NOMO-1 treated with DMSO at 0.1 percent for 48 hours (cell line): ENCODE data around the gene PHLPP1.
"Not testable (repeated sequence)": the region's sequence is repeated elsewhere in the genome, so short reads cannot be mapped to it uniquely, and the experiment has no call there.

ENCODE experiments used
- DNase-seq: peaks from one replicate; lab custom pipeline; 2025; ENCODE audit not compliant: unreplicated experiment; lab: John Stamatoyannopoulos, UW

PHLPP1 gene

DNA sequence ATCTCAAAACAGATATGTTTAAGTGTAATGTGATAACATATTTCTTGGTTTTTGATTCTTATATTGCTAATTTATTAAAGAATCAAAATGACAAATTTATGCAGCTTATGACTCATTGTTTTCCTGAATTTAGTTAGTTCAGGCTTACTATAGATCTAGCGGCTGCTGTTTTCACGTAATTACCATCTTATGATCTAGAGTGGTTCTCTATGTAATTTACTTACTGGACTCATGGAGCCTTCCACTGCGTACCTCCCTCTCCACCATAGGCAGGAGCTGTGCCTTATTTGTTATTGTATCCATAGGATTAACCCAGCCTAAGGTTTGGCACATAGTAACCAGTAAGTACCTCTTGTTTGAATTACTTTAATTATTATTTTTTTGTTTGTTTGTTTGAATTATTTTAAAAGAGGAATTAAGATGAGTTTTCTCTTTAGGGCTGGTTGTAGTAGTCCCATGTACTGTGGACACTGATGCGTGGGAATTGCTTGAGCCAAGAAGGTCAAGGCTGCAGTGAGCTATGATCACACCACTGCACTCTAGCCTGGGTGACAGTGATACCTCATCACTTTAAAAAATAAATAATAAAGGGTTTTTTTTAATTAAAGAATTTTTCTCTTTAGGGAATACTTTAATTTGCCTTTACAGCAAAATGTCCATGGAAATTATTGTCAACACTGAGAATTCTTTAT lies 165.5 kb downstream of the PHLPP1 start:
- DNase-seq, result no peak

DNA sequence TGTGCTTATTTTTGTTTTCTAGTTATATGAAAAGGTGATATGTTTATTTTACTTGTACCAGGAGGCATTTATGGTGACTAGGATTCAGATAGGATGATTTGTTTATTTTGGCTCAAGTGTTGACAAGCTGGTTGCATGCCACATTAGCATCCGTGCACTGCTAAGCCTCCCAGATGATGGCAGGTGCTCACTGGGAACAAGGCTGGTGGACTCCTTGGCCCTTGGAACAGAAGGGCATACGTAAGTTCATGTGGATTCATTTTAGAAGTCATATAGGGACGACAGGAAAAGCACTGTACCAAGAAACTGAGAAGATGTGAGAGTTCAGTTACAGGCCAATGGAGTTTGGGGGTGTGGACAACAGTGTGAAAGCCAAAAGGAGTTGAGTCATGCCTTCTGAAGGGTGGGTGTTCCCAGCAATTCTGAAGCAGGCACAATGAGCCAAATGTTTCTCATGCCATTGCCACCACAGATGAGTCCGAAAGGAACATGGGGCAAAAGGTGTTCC lies 166.2 kb downstream of the PHLPP1 start:
- no peak for DNase-seq

DNA sequence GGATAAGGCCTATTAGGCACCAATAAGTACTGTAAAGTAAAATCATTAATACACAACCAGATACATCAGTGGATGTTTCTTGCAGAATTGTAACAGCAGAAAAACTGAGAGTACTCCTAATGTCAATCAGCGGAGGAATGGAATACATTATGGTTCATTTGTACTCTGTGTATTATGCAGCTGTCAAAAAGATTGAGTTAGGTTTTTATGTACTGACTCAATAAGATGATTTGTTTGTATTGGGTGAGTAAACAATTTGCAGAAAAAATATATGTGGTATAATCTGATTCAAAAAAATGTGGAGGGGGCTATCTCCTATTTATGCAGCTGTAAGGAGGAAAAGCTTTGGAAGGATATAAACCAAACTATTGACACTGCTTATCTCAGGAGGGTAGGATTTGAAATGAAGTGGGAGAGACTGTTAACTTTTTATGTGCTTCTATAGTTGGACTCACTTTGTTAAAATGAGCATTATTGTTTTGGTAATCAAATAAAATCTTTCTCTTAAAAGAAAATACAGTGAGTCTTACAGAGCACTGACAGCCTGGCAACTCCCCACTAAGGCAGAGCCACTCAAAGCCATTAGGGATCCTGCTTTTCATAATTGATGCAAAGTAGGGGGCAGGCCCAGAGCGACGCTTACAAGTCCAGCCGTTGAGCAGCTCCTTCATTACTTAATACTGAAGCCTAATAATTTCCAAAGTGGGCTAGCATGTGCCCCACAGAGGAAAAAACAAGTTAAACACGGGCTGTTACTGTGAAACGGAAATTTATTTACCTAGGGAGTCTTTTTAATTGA lies 168.8 kb downstream of the PHLPP1 start:
- no peak for DNase-seq

DNA sequence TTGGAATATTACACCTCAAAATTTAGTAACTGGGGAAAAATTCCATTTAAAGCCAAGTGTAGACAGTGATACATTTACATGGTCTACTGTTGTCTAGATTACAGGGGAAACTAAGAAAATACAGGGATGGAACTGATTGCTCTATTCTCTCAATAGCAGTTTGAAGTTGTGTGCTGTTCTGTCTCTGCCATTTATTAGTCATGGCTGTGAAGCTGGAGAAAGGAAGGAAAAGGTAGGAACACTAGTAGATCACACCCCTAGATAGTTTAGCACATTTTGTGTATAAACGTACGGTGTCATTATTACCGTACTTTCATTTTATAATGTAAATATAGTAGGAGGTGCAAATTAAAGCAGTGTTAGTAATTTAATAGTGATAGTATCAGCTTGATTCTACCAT lies 170.5 kb downstream of the PHLPP1 start:
- no peak for DNase-seq

DNA sequence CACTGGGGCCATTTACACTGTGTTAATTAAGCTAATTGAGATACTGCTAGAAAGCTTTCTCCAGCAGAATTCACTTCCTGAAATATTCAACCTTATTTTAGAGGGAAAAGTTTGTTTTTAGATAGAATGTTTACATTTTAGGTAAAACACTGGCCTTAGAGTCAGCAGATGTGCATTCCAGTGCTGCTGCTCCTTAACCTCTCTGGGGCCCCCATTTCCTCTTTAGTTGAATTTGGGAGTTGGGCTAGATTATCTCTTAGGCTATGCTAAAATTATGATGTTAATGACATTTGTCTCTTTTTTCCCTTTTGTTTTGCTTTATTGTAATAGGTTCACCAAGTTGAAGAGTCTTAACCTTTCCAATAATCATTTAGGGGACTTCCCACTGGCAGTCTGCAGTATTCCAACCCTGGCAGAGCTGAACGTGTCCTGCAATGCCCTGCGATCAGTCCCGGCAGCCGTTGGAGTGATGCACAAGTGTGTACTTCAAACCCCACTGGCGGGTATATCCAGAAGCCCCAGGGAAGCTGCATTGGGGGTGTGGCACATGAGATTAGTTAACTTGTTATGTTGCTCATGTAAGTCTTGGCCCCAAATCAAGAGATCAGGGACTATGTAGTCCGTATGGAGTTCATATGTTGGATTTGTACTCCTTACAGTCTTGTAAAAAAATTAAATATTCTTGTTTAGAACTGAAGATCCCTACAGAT lies 179.5 kb downstream of the PHLPP1 start:
- DNase-seq, result no peak

DNA sequence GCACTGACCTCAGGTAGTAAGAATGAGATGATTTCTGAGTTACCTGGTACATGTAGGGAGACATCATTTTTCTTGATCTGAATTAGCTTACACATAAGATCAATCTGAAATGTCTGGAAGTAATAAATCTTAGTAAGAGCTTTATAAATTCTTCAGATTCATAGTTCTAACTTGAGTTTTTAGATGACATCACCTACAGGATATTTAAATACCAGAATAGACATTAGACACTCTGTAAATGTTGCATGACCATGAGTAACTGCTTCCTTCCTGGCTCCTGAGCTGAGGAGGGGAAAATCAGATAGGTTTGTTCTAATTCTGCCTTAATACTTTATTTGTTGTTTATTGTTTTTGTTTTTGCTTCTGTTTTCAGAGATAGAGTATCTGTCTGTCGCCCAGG lies 181.8 kb downstream of the PHLPP1 start:
- no peak for DNase-seq

DNA sequence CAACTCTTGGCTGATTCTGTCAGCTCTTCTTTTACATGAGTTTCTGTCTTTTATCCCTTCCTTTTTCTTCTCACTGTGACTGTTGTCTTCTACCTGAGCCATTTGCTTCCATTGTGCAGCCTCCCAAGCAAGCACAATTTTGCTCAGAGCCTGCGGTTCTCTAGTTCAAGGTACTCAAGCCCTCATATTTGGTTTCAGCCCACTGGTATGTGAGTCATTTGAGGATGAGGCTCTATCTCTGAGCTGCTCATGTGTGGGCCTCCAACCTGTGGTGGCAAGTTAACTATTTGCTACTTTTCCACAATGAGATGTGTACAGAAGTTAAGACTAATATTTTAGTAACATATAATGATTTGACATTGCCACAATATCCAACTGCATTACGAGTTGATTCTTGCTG lies 183.0 kb downstream of the PHLPP1 start:
- DNase-seq, result no peak

DNA sequence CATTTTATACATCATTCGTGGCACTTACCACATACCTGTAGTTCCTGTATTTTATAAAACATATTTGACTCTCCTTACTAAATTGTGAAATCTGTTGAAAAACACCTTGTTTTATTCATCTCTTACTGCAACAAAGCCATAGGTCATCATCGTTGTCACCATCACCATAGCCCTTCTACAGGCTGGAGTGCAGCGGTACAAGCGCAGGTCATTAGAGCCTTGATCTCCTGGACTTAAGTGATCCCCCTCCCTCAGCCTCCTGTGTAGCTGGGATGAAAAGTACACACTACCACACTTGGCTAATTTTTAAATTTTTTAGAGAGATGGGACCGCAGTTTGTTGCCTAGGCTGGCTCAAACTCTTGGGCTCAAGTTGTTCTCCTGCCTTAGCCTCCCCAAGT lies 184.2 kb downstream of the PHLPP1 start:
- DNase-seq, result no peak

DNA sequence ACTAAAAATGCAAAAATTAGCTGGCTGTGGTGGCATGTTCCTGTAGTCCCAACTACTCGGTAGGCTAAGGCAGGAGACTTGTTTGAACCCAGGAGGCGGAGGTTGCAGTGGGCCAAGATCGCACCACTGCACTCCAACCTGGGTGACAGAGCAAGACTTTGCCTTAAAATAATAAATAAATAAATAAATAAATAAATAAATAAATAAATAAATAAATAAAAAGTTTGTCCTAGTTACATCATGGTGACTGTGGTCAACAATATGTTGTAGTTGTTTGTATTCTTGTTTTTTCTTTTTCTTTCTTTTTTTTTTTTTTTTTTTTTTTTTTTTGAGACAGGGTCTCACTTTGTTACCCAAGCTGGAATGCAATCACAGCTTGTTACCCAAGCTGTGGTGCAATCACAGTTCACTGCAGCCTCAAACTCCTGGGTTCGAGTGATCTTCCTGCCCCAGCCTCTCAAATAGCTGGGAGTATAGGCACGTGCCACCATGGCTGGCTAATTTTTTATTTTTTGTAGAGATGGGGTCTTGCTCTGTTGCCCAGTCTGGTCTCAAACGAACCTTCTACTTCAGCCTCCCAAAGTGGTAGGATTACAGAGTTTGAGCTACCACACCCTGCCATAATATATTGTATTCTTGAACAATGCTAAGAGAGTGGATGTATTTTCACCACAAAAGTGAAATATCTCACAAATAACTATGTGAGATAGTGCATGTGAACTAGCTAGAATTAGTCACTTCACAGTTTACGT lies 185.0 kb downstream of the PHLPP1 start:
- DNase-seq, result no peak

DNA sequence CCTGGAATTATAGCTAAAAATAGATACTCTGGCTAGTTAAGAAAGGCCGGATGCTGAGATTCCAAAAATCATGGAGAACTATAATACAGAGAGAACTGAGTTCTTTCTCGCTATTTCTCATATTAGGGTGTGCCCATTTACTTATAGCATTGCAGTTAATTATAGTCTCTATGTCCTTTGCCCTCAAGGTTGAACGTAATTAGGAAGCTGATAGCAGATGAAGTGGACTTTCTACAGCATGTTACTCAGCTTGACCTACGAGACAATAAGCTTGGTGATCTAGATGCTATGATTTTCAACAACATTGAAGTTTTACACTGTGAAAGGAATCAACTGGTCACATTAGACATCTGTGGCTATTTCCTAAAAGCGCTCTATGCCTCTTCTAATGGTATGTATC lies 187.4 kb downstream of the PHLPP1 start:
- DNase-seq, result no peak

DNA sequence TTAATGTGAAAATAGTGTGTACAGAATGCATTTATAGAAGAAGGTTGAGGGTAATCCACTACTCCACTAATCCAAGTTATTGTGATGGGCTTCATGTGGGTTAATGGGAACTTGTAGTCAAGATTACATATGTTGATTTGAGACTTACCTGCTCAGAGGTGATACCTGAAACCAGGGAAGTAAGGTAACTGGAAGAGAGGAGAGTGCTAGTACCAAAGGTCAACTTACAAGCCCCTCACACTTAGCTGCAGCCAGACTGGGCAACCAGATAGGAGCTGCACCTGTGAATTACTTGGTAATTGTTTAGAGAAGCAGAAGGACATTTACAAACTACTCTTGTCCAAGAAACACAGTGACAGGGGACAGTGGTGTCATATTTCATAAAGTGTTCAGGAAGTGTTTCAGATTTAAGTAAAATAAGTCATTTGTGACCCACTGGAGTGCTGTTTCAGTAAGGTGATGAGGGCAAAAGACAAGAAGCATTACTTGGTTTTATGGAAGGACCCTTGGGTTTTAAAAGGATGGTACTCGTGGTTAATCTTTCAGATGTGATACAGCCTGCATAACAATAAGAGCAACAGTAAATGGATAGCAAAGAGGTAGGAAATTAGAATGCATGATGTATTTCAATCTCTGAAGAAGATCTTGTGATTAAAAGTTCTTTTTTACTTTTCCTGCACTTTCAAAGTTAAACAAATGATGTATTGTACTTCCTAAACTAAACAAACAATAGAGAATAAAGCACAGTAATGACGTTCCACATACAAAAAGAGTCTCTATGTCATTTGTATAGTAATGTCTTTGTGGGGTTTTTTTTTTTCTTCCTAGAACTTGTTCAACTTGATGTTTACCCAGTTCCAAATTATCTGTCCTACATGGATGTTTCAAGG lies 189.3 kb downstream of the PHLPP1 start:
- DNase-seq, result no peak

DNA sequence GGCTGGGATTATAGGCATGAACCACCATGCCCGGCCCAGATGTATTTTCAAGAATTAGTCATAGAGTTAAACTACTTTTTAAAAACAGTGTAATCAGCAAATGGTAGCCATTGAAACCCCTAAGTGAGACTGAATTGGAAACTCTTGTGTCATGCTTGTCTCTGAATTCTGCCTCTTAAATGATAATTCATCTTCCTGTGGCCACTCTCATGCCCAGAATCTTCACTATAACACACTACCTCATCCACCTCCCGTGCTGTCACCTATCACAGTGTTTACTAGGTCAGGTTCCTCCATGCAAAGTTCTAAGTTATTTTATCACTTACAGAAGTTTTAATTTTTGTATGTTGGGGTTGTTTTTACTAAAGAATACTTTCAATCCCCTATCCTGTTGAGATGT lies 197.5 kb downstream of the PHLPP1 start:
- DNase-seq, result no peak

DNA sequence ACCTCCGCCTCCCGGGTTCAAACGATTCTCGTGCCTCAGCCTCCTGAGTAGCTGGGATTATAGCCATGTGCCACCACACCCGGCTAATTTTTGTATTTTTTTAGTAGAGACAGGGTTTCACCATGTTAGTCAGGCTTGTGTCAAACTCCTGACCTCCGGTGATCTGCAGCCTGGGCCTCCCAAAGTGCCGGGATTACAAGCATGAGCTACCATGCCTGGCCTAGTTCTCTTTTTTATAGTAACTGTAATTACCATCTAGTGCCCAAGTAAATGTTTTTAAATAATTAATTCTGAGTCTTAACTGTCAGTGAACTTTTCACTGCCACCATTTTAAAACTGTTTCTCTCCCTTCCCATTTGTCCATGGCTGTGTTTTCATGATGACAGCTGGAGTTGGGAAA lies 198.5 kb downstream of the PHLPP1 start:
- not testable (repeated sequence) for DNase-seq

DNA sequence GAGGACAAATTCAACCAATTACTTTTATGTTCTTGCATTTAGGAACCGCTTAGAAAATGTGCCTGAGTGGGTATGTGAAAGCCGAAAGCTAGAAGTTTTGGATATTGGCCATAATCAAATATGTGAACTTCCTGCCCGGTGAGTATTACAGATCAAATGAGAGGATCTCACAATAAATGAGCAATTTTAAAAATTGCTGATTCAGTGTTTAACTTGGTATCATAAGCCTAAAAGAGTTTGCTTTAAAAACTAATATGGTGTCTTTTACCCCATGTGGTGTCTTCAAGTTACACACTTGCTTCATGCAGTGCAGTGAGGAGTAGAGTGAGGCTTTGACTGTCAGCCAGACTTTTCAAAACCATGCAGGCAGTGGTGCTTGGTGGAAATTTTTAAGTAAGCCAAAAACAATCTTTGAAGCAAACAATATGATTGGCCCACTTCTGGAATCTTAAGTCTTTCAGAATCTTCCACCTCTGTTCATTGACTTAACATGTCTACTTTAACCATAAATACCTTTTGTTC lies 199.6 kb downstream of the PHLPP1 start:
- no peak for DNase-seq

DNA sequence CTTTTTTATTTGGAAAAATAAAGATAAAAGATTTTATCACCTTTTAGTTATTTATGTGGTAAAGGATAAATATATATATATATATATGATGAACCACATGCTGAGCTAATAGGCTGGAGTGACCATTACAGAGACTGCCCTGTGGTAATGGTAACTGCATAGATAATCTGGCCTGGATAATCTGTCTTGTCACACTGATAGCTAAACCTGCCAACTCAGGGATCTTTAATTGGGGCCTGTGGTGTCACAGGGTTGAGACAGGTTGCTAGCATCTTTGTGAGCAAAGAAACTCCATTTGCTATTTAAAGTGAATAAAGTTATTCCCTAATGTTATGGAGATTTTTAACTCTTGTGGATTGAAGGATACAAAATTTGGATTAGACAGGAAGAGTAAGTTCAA lies 203.0 kb downstream of the PHLPP1 start:
- no peak for DNase-seq

DNA sequence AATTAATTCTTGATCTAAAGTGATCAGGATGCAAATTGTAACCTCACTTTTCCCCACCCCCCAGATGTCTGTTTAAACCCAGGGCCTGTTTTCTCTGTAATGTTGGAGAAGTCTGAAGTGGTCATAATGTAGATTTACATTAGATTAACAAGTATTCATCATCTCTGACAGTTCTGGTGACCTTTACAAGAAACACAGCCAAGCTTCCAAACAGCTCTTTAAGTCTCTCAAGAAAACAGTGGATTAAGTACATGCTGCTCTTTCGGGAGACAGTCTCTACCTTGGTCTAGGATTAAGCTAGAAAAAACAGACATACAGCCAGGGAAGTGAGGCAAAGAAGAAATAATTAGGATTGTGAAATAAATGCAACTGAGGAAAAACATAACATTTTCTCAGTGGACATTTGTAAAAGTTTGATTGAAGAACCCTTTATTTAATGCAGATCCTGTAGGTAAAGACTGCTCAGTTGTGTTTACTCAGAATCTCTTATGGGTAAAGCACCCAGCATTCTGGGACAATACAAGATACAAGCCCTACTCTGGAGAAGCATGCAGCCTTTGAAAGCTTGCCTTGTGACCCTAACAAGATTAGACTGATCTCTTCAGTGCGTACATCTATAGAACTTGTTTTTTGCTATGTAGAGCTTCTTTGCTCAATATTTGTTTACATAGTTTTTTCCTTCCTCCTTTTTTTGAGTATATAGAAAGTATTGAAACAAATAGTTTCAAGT lies 203.9 kb downstream of the PHLPP1 start:
- DNase-seq, result no peak

DNA sequence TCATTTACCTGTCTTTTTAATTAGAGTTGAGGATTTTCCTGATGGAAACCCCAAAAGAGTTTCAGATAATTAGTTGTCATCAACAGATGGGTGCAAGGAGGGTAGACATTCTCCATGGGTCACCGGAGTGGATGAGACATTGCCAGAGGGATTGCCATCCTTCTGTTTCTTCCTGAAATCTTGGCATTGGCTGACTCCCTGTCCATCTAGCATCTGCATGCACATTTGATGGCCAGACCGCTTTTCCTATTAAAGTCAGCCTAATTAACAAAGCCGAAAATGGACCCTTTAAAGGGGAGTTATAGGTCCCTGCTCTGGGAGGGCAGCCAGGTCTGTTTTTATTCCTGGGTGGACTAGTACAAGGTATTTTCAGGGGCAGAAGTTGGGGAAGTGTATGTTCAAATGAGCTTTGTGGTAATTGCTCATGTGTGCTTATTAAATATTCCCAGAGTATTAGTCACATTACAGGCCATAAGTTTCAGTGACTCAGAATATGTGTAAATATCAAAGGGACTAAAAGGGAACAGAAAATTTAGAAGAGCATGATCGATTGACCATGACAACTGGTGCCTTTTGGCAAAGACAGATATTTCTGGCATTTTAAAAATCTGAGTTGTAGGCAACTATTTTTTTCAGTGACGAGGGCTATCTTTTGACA lies 209.8 kb downstream of the PHLPP1 start:
- DNase-seq, result no peak

DNA sequence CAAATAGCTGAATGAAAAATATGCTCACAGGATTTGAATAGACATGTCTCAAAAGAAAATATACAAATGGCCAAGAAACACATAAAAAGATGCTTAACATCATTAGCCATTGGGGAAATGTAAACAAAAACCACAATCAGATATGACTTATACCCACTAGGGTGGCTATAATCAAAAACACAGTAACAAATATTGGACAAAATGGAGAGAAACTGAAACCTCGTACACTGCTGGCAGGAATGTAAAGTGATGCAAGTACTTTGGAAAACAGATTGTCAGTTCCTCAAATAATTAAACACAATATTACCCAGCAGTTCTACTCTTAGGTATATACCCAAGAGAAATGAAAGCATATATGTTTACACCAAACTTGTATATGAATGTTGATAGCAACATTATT lies 213.0 kb downstream of the PHLPP1 start:
- peak; percentile 15 for DNase-seq
